HG03378 (cell line): ENCODE measurements around the gene SMC3.
A peak's percentile ranks its signal among the peaks of the same experiment; 100 is the strongest.

Experiments used
- ATAC-seq: cut with Tn5 transposase; IDR thresholded peaks from one replicate; pipeline ENCODE4 v1.9.1; 2021; ENCODE audit warnings: mild to moderate bottlenecking, moderate library complexity; ENCODE audit not compliant: unreplicated experiment

Gene SMC3

GRCh38 chr10:110544958-110545537 lies 22.4 kb upstream of the SMC3 start:
- ATAC-seq: no peak

- ATAC-seq: no peak
Measured at GRCh38 chr10:110546077-110546476, 21.4 kb upstream of the SMC3 start.

GRCh38 chr10:110546499-110547110 lies 20.9 kb upstream of the SMC3 start:
- no peak for ATAC-seq

DNA sequence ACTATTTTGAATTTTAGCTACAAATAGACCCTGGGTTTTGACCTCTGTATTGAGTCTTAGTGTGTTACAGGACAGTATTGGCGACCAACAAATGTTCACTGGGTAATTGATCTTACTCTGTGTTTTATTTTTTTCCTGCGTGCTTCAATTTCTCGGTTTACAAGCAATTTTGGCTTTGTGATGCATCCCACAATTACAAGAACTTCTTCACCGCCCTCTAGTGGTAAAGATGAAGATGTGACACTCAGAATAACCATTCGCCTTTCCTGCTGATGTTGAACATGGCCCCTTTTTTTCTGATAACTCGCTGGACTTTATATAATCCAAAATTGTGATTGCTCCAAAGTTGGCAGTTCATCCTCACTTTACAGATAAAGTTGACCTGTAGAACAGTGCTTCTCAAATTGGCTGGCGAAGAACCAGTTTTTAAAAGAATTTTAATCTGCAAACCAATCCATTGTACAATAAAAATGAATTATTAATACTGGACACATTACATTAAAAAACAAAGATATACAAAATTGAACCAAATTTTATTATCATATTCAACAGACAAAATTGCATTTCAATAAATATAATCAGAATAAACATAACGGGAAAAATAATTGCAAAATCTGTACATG lies 20.2 kb upstream of the SMC3 start:
- no peak for ATAC-seq

GRCh38 chr10:110548002-110548401 lies 19.5 kb upstream of the SMC3 start:
- no peak for ATAC-seq

DNA sequence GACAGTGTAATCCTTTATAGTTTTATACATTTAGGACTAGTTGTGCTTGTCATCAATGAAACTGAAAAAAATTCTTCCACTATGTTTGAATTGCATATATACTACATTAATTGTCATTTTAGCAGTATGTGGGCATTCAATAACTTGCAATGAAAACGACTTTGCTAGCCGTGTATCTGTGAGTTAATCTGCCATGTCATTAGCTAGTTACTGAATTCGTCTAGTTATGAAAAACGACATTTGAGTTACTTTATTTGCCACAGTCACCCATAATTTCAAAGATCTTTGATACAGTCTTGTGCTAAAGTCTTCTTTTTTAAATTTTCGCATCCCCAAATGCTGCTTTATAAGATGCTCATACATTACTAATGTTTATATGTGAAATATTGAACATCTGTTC lies 18.3 kb upstream of the SMC3 start:
- no peak for ATAC-seq

GRCh38 chr10:110553905-110554304 lies 13.6 kb upstream of the SMC3 start:
- ATAC-seq: no peak

- no peak for ATAC-seq
Measured at GRCh38 chr10:110556296-110556695, 11.2 kb upstream of the SMC3 start.

DNA sequence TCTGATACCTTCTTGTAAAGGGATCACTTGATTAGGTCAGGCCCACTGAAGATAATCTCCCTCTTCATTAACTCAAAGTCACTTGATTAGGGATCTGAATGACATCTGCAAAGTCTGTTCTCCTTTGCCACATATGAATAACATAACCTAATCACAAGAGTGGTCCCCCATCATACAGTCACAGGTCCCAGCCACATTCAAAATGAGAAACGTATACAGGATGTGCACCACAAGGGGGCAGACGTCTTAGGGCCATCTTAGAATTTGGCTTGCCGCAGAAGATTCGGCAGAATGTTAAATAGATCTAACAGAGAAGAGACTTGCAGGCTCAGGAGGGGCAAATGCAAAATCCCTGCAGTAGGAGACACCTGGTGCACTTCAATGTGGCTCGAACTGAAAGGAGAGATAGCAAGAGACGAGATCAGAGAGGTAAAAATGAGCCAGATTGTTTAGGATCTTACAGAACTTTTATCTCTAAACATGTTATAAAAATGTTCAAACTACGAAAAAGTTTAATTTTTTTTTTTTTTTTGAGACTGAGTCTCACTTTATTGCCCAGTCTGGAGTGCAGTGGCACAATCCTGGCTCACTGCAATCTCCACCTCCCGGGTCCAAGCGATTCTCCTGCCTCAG lies 10.4 kb upstream of the SMC3 start:
- peak; percentile 90 for ATAC-seq

- no peak for ATAC-seq
Measured at GRCh38 chr10:110558041-110558440, 9.5 kb upstream of the SMC3 start.

- ATAC-seq: no peak
Measured at GRCh38 chr10:110560012-110560411, 7.5 kb upstream of the SMC3 start.

DNA sequence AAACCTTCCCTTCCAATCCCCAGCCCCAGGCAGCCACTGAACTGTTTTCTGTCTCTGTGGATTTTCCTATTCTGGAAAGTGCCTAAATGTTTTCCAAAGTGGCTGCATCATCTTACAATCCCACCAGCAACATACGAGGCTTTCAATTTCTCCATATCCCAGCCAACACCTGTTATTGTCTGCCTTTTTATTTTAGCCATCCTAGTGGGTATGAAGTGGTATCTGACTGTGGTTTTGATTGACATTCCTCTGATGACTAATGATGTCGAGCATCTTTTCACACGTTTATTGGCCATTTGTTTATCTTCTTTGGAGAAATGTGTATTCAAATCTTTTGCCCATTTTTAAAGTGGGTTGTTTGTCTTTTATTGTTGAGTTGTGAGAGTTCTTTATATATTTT lies 6.2 kb upstream of the SMC3 start:
- no peak for ATAC-seq

GRCh38 chr10:110562348-110562747 lies 5.1 kb upstream of the SMC3 start:
- no peak for ATAC-seq

- no peak for ATAC-seq
Measured at GRCh38 chr10:110563132-110563531, 4.4 kb upstream of the SMC3 start.

GRCh38 chr10:110566472-110567200 lies 859 bp upstream of the SMC3 start:
- no peak for ATAC-seq

GRCh38 chr10:110568055-110568735 lies 700 bp downstream of the SMC3 start:
- peak; percentile 19 for ATAC-seq

- no peak for ATAC-seq
Measured at GRCh38 chr10:110569122-110569521, 1.6 kb downstream of the SMC3 start.

- no peak for ATAC-seq
Measured at GRCh38 chr10:110569736-110570135, 2.2 kb downstream of the SMC3 start.

- ATAC-seq: no peak
Measured at GRCh38 chr10:110571093-110571743, 3.7 kb downstream of the SMC3 start.

DNA sequence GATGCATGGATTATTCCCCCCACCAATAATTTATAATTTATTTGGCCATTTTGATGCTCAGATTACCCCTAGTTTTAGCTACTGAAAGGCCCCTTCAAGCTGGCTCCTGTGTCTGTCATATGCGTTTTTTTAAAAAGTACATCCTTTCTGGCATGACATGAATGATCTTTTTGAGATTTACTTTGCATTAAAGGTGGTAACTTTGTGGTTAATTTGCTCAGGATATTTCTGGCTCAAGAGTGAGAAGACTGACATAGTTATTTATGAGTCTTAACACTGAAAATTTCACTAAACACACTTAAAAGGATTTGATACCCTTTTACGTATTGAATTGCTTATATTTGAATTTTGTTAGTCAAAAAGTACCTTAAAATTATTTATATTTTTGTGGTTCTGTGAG lies 5.4 kb downstream of the SMC3 start:
- no peak for ATAC-seq
